CD14-positive monocyte (primary cell): ENCODE results near the gene STX8. TPM values are rescaled to one million over a fixed set of nuclear protein-coding genes. Genes with fewer than 3 reads are reported as not detected.
A peak's percentile ranks its signal among the peaks of the same experiment; 100 is the strongest.
"Not testable (repeated sequence)": the region's sequence is repeated elsewhere in the genome, so short reads cannot be mapped to it uniquely, and the experiment has no call there.

Experiments
- DNase-seq, 3 donors: peaks; one replicate each; pipeline ENCODE4 v3.0.0-alpha.2; 2011 to 2022
- H2AFZ ChIP-seq: 2 replicates; pipeline ENCODE4 v1.6.0; 2012; ENCODE audit warnings: mild to moderate bottlenecking, low read depth, low read length, inconsistent platforms; ENCODE audit not compliant: insufficient read depth, poor library complexity, severe bottlenecking
- H3K27ac ChIP-seq, 2 donors: 1 replicate in 1 of 2; 2 replicates in 1 of 2; pipeline ENCODE4 v1.5.1; 2012 to 2013; ENCODE audit warnings: low read length in 2 of 2, control low read depth in 1 of 2, inconsistent platforms in 1 of 2, low read depth in 1 of 2, mild to moderate bottlenecking in 1 of 2
- H3K27me3 ChIP-seq, 2 donors: one replicate each; pipeline versions ENCODE4 v1.6.0 to v1.6.1; 2011 to 2013; ENCODE audit warnings: low read length in 2 of 2; ENCODE audit not compliant: control insufficient read depth in 2 of 2, insufficient read depth in 2 of 2
- H3K36me3 ChIP-seq, 2 donors: replicated peaks in 1 of 2; 1 replicate in 1 of 2; 2 replicates in 1 of 2; pipeline versions ENCODE4 v1.5.1 to v1.6.1; 2012 to 2013; ENCODE audit warnings: low read length in 2 of 2, control low read depth in 1 of 2, inconsistent platforms in 1 of 2, mild to moderate bottlenecking in 1 of 2; ENCODE audit not compliant: insufficient read depth in 2 of 2, control insufficient read depth in 1 of 2
- H3K4me1 ChIP-seq, 2 donors: 1 replicate in 1 of 2; 2 replicates in 1 of 2; pipeline versions ENCODE4 v1.5.1 to v1.6.1; 2012 to 2013; ENCODE audit warnings: low read length in 2 of 2, control low read depth in 1 of 2, inconsistent platforms in 1 of 2, mild to moderate bottlenecking in 1 of 2, moderate library complexity in 1 of 2; ENCODE audit not compliant: insufficient read depth in 2 of 2, control insufficient read depth in 1 of 2
- H3K4me2 ChIP-seq: replicated peaks from 2 replicates; pipeline ENCODE3; 2012; ENCODE audit warnings: low read length, moderate library complexity, mild to moderate bottlenecking; ENCODE audit not compliant: poor library complexity, severe bottlenecking; ENCODE audit errors: extremely low read depth
- H3K4me3 ChIP-seq, 3 experiments: fragments of 200-600 bp in 1 of 3; sonication (generic) in 1 of 3; replicated peaks in 1 of 3; 1 replicate in 2 of 3; 2 replicates in 1 of 3; pipeline ENCODE4 v1.5.1; 2011 to 2013; ENCODE audit warnings: low read length in 3 of 3, mild to moderate bottlenecking in 3 of 3, control low read depth in 2 of 3, low read depth in 2 of 3, inconsistent platforms in 1 of 3, moderate library complexity in 1 of 3
- H3K79me2 ChIP-seq: 2 replicates; pipeline ENCODE4 v1.6.0; 2012; ENCODE audit warnings: mild to moderate bottlenecking, control low read depth, inconsistent platforms, low read length, moderate library complexity; ENCODE audit not compliant: insufficient read depth
- H3K9ac ChIP-seq: 2 replicates; pipeline ENCODE4 v1.6.0; 2017; ENCODE audit warnings: low read length, mild to moderate bottlenecking; ENCODE audit not compliant: insufficient read depth, poor library complexity, severe bottlenecking
- H3K9me3 ChIP-seq, 2 donors: replicated peaks in 1 of 2; 1 replicate in 1 of 2; 2 replicates in 1 of 2; pipeline versions ENCODE4 v1.5.1 to v1.6.1; 2012 to 2013; ENCODE audit warnings: low read length in 2 of 2, control low read depth in 1 of 2; ENCODE audit not compliant: control insufficient read depth in 1 of 2, insufficient read depth in 1 of 2
- H4K20me1 ChIP-seq: 2 replicates; pipeline ENCODE4 v1.6.0; 2012; ENCODE audit warnings: mild to moderate bottlenecking, low read length, control low read depth, moderate library complexity; ENCODE audit not compliant: insufficient read depth
- H3K27ac Mint-ChIP-seq, 7 donors: one replicate each; pipeline ENCODE4 v1.8.0; 2020; ENCODE audit warnings: mild to moderate bottlenecking in 7 of 7, mixed read lengths in 7 of 7, moderate library complexity in 6 of 7, inconsistent platforms in 2 of 7
- H3K27me3 Mint-ChIP-seq, 3 donors: one replicate each; pipeline ENCODE4 v1.8.0; 2021 to 2022; ENCODE audit warnings: low read depth in 3 of 3, mild to moderate bottlenecking in 3 of 3, mixed read lengths in 3 of 3, moderate library complexity in 3 of 3, inconsistent platforms in 1 of 3
- H3K36me3 Mint-ChIP-seq, 2 donors: one replicate each; pipeline ENCODE4 v1.8.0; 2020; ENCODE audit warnings: mixed read lengths in 2 of 2, inconsistent platforms in 1 of 2, mild to moderate bottlenecking in 1 of 2
- H3K4me1 Mint-ChIP-seq: one replicate; pipeline ENCODE4 v1.8.0; 2020; ENCODE audit warnings: mild to moderate bottlenecking, mixed read lengths
- H3K4me3 Mint-ChIP-seq, 2 donors: one replicate each; pipeline ENCODE4 v1.8.0; 2020; ENCODE audit warnings: mild to moderate bottlenecking in 2 of 2, mixed read lengths in 2 of 2, moderate library complexity in 1 of 2
- H3K9me3 Mint-ChIP-seq, 7 donors: one replicate each; pipeline ENCODE4 v1.8.0; 2020 to 2022; ENCODE audit warnings: mixed read lengths in 7 of 7, mild to moderate bottlenecking in 6 of 7, moderate library complexity in 6 of 7, inconsistent platforms in 2 of 7
- WGBS: methylation state at CpG from one replicate; pipeline ENCODE4 v1.1.5; 2013; ENCODE audit warnings: missing lambda C conversion rate; ENCODE audit not compliant: insufficient coverage; 5-methylcytosine and 5-hydroxymethylcytosine counted together
- intact Hi-C, 2 donors: fragments of 100-400 bp; cut with micrococcal nuclease; formaldehyde crosslinking; loops; one replicate each; pipeline versions ENCODE4 v1.15.0 to v1.15.1; 2023
- polyA plus RNA-seq, 3 donors: library from polyadenylated mRNA; depleted of rRNA in 1 of 3; unstranded in 2 of 3; stranded (reverse) in 1 of 3; fragments of 300-500 nt in 2 of 3; fragments of >200 nt in 1 of 3; fragmentation: Illumina TruSeq in 2 of 3; gene quantifications; 1 replicate in 2 of 3; 2 replicates in 1 of 3; pipeline ENCODE4 v1.2.3, GENCODE V29; 2012 to 2021
- TF ChIP-seq, protein P1 (sequence below): fragments of 200-600 bp; IDR thresholded peaks from one replicate; pipeline ENCODE4 v1.8.0; 2022; ENCODE audit warnings: antibody characterized with exemption, mild to moderate bottlenecking

STX8 gene
- polyA plus RNA-seq, 3 donors: 44.4 to 170 (median 142) TPM

- Mint-ChIP-seq H3K36me3 (peaks cover 6 to 11% of the 10 kb centered on the region in 2 donors), H3K4me3 (no peak overlapping the region), H3K9me3 (peaks cover 0 to 18% (median 2%) of the 10 kb centered on the region in 7 donors), H3K27me3 (peaks cover 0 to 1% (median 0%) of the 10 kb centered on the region in 3 donors), H3K27ac (peak overlapping the region in 1 of 7 donors; percentile 55), H3K4me1 (no peaks in the 10 kb centered on the region)
- H3K9ac ChIP-seq: no peak overlapping the region
- no peak overlapping the region for H3K4me2 ChIP-seq
- H3K4me1 ChIP-seq: no peaks in the 10 kb centered on the region
- H2AFZ ChIP-seq: no peak overlapping the region
- 100% methylated on average over 1 of the region's 1 CpG for WGBS
- TF ChIP-seq, protein P1, sequence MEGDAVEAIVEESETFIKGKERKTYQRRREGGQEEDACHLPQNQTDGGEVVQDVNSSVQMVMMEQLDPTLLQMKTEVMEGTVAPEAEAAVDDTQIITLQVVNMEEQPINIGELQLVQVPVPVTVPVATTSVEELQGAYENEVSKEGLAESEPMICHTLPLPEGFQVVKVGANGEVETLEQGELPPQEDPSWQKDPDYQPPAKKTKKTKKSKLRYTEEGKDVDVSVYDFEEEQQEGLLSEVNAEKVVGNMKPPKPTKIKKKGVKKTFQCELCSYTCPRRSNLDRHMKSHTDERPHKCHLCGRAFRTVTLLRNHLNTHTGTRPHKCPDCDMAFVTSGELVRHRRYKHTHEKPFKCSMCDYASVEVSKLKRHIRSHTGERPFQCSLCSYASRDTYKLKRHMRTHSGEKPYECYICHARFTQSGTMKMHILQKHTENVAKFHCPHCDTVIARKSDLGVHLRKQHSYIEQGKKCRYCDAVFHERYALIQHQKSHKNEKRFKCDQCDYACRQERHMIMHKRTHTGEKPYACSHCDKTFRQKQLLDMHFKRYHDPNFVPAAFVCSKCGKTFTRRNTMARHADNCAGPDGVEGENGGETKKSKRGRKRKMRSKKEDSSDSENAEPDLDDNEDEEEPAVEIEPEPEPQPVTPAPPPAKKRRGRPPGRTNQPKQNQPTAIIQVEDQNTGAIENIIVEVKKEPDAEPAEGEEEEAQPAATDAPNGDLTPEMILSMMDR: no peak
- intact Hi-C loops: no loop called here
- H3K9me3 ChIP-seq: no peaks in the 10 kb centered on the region
- no peaks in the 10 kb centered on the region for H4K20me1 ChIP-seq
- H3K27ac ChIP-seq: no peak overlapping the region
- no peak overlapping the region for H3K4me3 ChIP-seq
- H3K36me3 ChIP-seq: no peaks in the 10 kb centered on the region
- DNase-seq: no peak
- H3K79me2 ChIP-seq: no peaks in the 10 kb centered on the region
- no peaks in the 10 kb centered on the region for H3K27me3 ChIP-seq
Measured at GRCh38 chr17:9456330-9456729, 119.3 kb downstream of the STX8 start.

- H3K4me2 ChIP-seq: no peak overlapping the region
- no peaks in the 10 kb centered on the region for H3K9me3 ChIP-seq
- no peaks in the 10 kb centered on the region for H4K20me1 ChIP-seq
- H3K27ac Mint-ChIP-seq: peak overlapping the region in 3 of 7 donors; percentile 15 to 73 (median 37)
- no peaks in the 10 kb centered on the region for H3K27me3 ChIP-seq
- WGBS: no CpG with 5 or more reads among the region's 1 CpG
- TF ChIP-seq, protein P1: no peak
- no peaks in the 10 kb centered on the region for H3K79me2 ChIP-seq
- no peak overlapping the region for H3K27ac ChIP-seq
- H3K4me3 Mint-ChIP-seq: no peak overlapping the region
- H3K36me3 ChIP-seq: no peaks in the 10 kb centered on the region
- intact Hi-C loops: no loop called here
- no peaks in the 10 kb centered on the region for H3K4me1 Mint-ChIP-seq
- no peak for DNase-seq
- H3K27me3 Mint-ChIP-seq: no peaks in the 10 kb centered on the region
- H3K9me3 Mint-ChIP-seq: peaks cover 0 to 8% (median 0%) of the 10 kb centered on the region in 7 donors
- H3K36me3 Mint-ChIP-seq: peaks cover 2 to 6% of the 10 kb centered on the region in 2 donors
- no peak overlapping the region for H2AFZ ChIP-seq
- H3K9ac ChIP-seq: no peak overlapping the region
- H3K4me1 ChIP-seq: no peaks in the 10 kb centered on the region
- no peak overlapping the region for H3K4me3 ChIP-seq
Measured at GRCh38 chr17:9451934-9452333, 123.7 kb downstream of the STX8 start.

- H3K9me3 Mint-ChIP-seq, H3K27ac ChIP-seq, H3K4me1 ChIP-seq, H4K20me1 ChIP-seq, H3K4me2 ChIP-seq, H3K9me3 ChIP-seq, H2AFZ ChIP-seq, H3K36me3 ChIP-seq, H3K9ac ChIP-seq, H3K4me3 Mint-ChIP-seq, H3K4me3 ChIP-seq, H3K4me1 Mint-ChIP-seq, H3K27me3 ChIP-seq, H3K36me3 Mint-ChIP-seq, H3K27ac Mint-ChIP-seq, H3K79me2 ChIP-seq, H3K27me3 Mint-ChIP-seq, intact Hi-C loops, DNase-seq: not testable (repeated sequence)
- 93% methylated on average over 3 of the region's 6 CpGs for WGBS
Measured at GRCh38 chr17:9447298-9447697, 128.3 kb downstream of the STX8 start.
